Spleen (tissue), 7 donors: ENCODE data around the gene TRPM2.

Source experiments
- POLR2A ChIP-seq, 3 donors: fragments of 450-650 bp; IDR thresholded peaks; one replicate each; pipeline ENCODE4 v1.5.1; 2017; ENCODE audit warnings: antibody characterized with exemption in 3 of 3, mild to moderate bottlenecking in 1 of 3
- POLR2AphosphoS5 ChIP-seq, 3 donors: sonication (generic); formaldehyde crosslinking; IDR thresholded peaks; one replicate each; pipeline ENCODE4 v1.5.1; 2017; ENCODE audit warnings: antibody characterized with exemption in 3 of 3
- TF ChIP-seq, protein P1 (sequence below), 11 experiments: fragments of 200-600 bp in 7 of 11; fragments of 450-650 bp in 4 of 11; sonication (generic) in 4 of 11; IDR thresholded peaks in 8 of 11; conservative IDR thresholded peaks in 3 of 11; 1 replicate in 7 of 11; 2 replicates in 4 of 11; pipeline versions ENCODE4 v1.4.0 to v1.8.0; 2016 to 2021; ENCODE audit warnings: antibody characterized with exemption in 11 of 11, inconsistent platforms in 4 of 11, mild to moderate bottlenecking in 1 of 11
- donor health status: DM: no; HTN: no; CAD: no; lungs with moderate emphysema.
- donor health status: DM: no; HTN: no; CAD: no.
- donor health status: DM: no; HTN: no; CAD: no.

DNA sequence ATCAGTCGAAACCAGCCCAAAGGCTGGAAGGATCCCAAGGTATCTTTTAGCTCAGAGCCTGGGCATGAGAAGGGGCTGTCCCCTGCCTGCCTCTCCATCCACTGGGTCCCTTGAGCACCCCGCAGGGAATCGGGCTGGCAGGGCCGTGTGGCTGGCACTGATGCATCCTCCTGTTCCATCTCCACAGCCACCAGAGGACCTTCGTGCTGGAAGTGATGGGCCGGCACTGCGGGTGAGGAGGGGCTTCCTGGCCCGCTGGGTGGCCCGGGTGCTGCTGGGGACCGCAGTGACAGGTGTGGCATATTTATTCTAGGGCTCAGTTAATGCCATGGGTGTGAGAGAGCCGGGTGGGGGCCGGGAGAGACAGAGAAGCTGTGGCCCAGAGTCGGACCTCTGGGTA, 40.0 kb upstream of the TRPM2 start:
- TF ChIP-seq, protein P1, sequence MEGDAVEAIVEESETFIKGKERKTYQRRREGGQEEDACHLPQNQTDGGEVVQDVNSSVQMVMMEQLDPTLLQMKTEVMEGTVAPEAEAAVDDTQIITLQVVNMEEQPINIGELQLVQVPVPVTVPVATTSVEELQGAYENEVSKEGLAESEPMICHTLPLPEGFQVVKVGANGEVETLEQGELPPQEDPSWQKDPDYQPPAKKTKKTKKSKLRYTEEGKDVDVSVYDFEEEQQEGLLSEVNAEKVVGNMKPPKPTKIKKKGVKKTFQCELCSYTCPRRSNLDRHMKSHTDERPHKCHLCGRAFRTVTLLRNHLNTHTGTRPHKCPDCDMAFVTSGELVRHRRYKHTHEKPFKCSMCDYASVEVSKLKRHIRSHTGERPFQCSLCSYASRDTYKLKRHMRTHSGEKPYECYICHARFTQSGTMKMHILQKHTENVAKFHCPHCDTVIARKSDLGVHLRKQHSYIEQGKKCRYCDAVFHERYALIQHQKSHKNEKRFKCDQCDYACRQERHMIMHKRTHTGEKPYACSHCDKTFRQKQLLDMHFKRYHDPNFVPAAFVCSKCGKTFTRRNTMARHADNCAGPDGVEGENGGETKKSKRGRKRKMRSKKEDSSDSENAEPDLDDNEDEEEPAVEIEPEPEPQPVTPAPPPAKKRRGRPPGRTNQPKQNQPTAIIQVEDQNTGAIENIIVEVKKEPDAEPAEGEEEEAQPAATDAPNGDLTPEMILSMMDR (IDR thresholded peaks at IDR 0.05 in 8 of 11, conservative IDR thresholded peaks at IDR 0.05 in 3 of 11), result no peak
- TF ChIP-seq POLR2A (IDR thresholded peaks at IDR 0.05), result no peak
- TF ChIP-seq POLR2AphosphoS5 (IDR thresholded peaks at IDR 0.05), result no peak
